SU-DHL-6 (cell line): Measurements from ENCODE around the gene GGA1.
A peak's percentile ranks its signal among the peaks of the same experiment; 100 is the strongest.

Experiments
- H2AFZ ChIP-seq: fragments of 200-600 bp; sonication (generic); 2 replicates; pipeline ENCODE4 v1.6.1; 2014; ENCODE audit warnings: low read depth, mild to moderate bottlenecking, moderate library complexity, mixed read lengths, antibody characterized with exemption, low read length; ENCODE audit not compliant: severe bottlenecking
- H3F3A ChIP-seq: fragments of 200-600 bp; shearing (Covaris generic); 2 replicates; pipeline ENCODE4 v1.6.0; 2016; ENCODE audit warnings: antibody characterized with exemption, mild to moderate bottlenecking; ENCODE audit not compliant: insufficient read depth
- H3K27ac ChIP-seq: fragments of 200-600 bp; sonication (generic); 2 replicates; pipeline ENCODE4 v1.5.1; 2016; ENCODE audit warnings: low read depth, mild to moderate bottlenecking, low read length, moderate library complexity, mixed read lengths
- H3K27me3 ChIP-seq: fragments of 200-600 bp; sonication (generic), shearing (Covaris generic); 2 replicates; pipeline ENCODE4 v1.6.0; 2014; ENCODE audit warnings: mild to moderate bottlenecking, low read length
- H3K36me3 ChIP-seq: fragments of 200-600 bp; sonication (generic); 2 replicates; pipeline ENCODE4 v1.6.1; 2014; ENCODE audit warnings: mild to moderate bottlenecking, low read length, mixed read lengths
- H3K4me2 ChIP-seq: fragments of 300-600, 200-600 bp; shearing (Covaris generic), sonication (generic); 2 replicates; pipeline ENCODE4 v1.6.0; 2014; ENCODE audit warnings: low read length, low read depth, mild to moderate bottlenecking; ENCODE audit not compliant: poor library complexity, severe bottlenecking
- H3K4me3 ChIP-seq: fragments of 200-600 bp; sonication (generic); 2 replicates; pipeline ENCODE4 v1.5.1; 2014; ENCODE audit warnings: antibody characterized with exemption, low read length, mild to moderate bottlenecking, mixed read lengths; ENCODE audit not compliant: insufficient read depth, poor library complexity, severe bottlenecking
- H3K79me2 ChIP-seq: fragments of 200-600 bp; sonication (generic); 2 replicates; pipeline ENCODE4 v1.6.1; 2014; ENCODE audit warnings: mild to moderate bottlenecking, low read length, moderate library complexity; ENCODE audit not compliant: insufficient read depth
- H3K9ac ChIP-seq: fragments of 200-600 bp; sonication (generic); 2 replicates; pipeline ENCODE4 v1.7.0; 2014; ENCODE audit warnings: mild to moderate bottlenecking, low read length
- H3K9me2 ChIP-seq: fragments of 200-600 bp; sonication (generic); replicated peaks from 2 replicates; pipeline ENCODE4 v1.6.1; 2014; ENCODE audit warnings: low read length; ENCODE audit not compliant: insufficient read depth
- H3K9me3 ChIP-seq: fragments of 200-600 bp; sonication (generic); 2 replicates; pipeline ENCODE4 v1.6.1; 2014; ENCODE audit warnings: low read length, mixed read lengths; ENCODE audit not compliant: insufficient read depth
- H4K20me1 ChIP-seq: fragments of 200-600 bp; sonication (generic); 2 replicates; pipeline ENCODE4 v1.6.1; 2014; ENCODE audit warnings: low read depth, mild to moderate bottlenecking, antibody characterized with exemption, low read length, moderate library complexity, mixed read lengths
- EZH2phosphoT487 ChIP-seq: fragments of 200-600 bp; sonication (generic), shearing (Covaris generic); conservative IDR thresholded peaks from 2 replicates; pipeline ENCODE4 v1.6.1; 2018; ENCODE audit warnings: mild to moderate bottlenecking, antibody characterized with exemption, low read length, moderate library complexity, mixed read lengths
- TF ChIP-seq, protein P1 (sequence below): fragments of 200-600 bp; sonication (generic); IDR thresholded peaks from one replicate; pipeline ENCODE4 v1.5.1; 2017; ENCODE audit warnings: antibody characterized with exemption, mild to moderate bottlenecking, low read length, moderate library complexity; ENCODE audit not compliant: insufficient read depth, poor library complexity, severe bottlenecking

The GGA1 gene

GRCh38 chr22:37638391-37639069 lies 29.9 kb downstream of the GGA1 start:
- no peaks in the 10 kb centered on the region for H3K36me3 ChIP-seq

DNA sequence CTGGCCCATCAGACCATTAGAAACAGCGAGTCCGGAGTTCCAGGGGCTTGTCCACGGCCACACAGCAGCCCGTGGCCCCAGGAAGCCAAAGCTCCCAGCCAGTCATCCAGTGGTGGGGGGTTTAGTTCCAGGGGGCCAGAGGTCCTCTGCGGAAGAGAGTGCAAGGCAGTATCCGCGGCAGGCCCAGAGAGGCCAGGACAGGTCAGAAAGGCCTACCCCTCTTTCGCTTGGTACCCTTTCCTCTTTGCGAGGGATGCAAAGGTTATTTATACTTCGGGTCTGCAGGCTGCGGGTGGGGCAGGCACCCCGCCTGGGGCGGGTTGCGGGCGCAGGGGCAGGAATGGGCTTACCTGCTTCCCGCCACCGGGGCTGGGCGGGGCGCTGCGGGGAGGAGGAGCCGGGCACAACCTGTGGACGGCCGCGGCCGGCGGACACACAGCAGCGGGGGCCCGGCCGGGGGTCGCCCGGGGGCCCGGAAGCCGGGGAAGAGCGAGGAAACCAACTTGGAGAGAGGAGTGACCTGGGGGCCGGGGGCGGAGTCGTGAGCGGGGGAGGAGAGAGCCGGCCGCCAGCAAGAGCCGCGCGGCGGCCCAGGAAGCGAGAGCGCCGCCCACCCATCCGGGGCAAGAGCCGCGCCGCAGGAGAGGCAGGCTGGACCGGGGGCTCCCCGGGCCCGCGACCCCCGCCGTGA lies 30.6 kb downstream of the GGA1 start, which contains the start of gene SH3BP1:
SH3BP1 (plus strand) TSS at position 600 of the 691 bp plus-strand sequence. CDS start 119 bp downstream, outside the sequence.
- H3K9me2 ChIP-seq: no peaks in the 10 kb centered on the region
- H3K4me3 ChIP-seq: peak within 1 kb of the TSS; percentile 86
- peak within 1 kb of the TSS; percentile 81 for H3K27ac ChIP-seq
- peak within 1 kb of the TSS; percentile 86 for H3K4me2 ChIP-seq
- H3K36me3 ChIP-seq: no peaks in the 10 kb centered on the region
- TF ChIP-seq, protein P1, sequence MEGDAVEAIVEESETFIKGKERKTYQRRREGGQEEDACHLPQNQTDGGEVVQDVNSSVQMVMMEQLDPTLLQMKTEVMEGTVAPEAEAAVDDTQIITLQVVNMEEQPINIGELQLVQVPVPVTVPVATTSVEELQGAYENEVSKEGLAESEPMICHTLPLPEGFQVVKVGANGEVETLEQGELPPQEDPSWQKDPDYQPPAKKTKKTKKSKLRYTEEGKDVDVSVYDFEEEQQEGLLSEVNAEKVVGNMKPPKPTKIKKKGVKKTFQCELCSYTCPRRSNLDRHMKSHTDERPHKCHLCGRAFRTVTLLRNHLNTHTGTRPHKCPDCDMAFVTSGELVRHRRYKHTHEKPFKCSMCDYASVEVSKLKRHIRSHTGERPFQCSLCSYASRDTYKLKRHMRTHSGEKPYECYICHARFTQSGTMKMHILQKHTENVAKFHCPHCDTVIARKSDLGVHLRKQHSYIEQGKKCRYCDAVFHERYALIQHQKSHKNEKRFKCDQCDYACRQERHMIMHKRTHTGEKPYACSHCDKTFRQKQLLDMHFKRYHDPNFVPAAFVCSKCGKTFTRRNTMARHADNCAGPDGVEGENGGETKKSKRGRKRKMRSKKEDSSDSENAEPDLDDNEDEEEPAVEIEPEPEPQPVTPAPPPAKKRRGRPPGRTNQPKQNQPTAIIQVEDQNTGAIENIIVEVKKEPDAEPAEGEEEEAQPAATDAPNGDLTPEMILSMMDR: no peak
- no peak for TF ChIP-seq EZH2phosphoT487
- no peaks in the 10 kb centered on the region for H3K27me3 ChIP-seq
- no peaks in the 10 kb centered on the region for H4K20me1 ChIP-seq
- H3K9ac ChIP-seq: peak within 1 kb of the TSS; percentile 94
- peak within 1 kb of the TSS; percentile 50 for H2AFZ ChIP-seq
- H3K79me2 ChIP-seq: peaks cover 12% of the 10 kb centered on the region
- H3K9me3 ChIP-seq: no peaks in the 10 kb centered on the region
- peaks cover 25% of the 10 kb centered on the region for H3F3A ChIP-seq

More at GRCh38 chr22:37638391-37639069, 29.9 kb downstream of the GGA1 start:
- Histone ChIP-seq H3K4me2 (peak overlapping the region; percentile 86), H3K9me3 (no peaks in the 10 kb centered on the region), H2AFZ (no peak overlapping the region), H3K4me3 (no peak overlapping the region), H3K9me2 (no peaks in the 10 kb centered on the region), H3F3A (peaks cover 31% of the 10 kb centered on the region), H4K20me1 (no peaks in the 10 kb centered on the region), H3K27me3 (no peaks in the 10 kb centered on the region), H3K9ac (peak overlapping the region; percentile 94), H3K79me2 (peaks cover 12% of the 10 kb centered on the region), H3K27ac (peak overlapping the region; percentile 81)
- TF ChIP-seq, protein P1: no peak
- TF ChIP-seq EZH2phosphoT487: no peak

DNA sequence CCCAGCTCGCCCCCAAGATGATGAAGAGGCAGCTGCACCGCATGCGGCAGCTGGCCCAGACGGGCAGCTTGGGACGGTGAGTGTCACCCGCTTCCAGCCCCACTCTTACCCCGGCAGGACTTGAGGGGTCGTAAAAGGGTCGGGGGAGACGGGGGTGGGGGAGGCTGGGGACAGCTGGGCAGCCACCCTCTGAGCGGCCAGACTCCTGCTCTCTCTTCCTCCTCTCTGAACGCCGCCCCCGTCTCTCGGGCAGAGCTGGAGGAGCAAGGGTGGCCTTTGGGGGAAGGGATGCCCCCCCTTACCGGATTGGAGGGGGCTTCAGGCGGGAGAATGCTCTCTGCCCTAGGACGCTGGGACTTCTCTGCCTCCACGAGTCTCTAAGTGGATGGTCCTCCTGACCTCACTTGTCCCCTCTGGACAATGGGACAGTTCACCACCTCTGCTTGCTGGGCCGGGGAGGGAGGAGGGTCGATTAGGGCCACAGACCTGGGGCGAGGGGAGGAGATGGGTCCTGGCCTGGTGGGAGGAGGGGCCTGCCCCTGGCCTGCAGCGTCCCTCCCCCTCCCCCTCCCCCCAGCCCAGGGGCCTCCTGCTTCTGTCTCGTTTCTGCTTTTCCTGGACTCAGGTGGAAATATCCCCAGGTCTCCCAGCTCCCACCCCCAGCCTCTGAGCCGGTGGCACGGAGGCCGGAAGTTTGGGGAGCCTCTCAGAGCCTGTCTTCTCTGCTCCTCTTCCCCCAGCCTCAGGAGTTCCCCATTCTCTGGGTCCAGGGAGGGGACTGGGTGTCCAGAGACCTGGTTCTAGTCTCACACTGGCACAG lies 31.3 kb downstream of the GGA1 start:
- no peaks in the 10 kb centered on the region for H3K36me3 ChIP-seq
- peak overlapping the region; percentile 86 for H3K4me2 ChIP-seq
- no peaks in the 10 kb centered on the region for H3K9me3 ChIP-seq
- H2AFZ ChIP-seq: peak overlapping the region; percentile 50
- H3K27ac ChIP-seq: peak overlapping the region; percentile 81
- H3K27me3 ChIP-seq: no peaks in the 10 kb centered on the region
- no peaks in the 10 kb centered on the region for H3K9me2 ChIP-seq
- H4K20me1 ChIP-seq: no peaks in the 10 kb centered on the region
- H3K4me3 ChIP-seq: peak overlapping the region; percentile 86
- peak overlapping the region; percentile 94 for H3K9ac ChIP-seq
- TF ChIP-seq, protein P1: no peak
- no peak for TF ChIP-seq EZH2phosphoT487
- peaks cover 12% of the 10 kb centered on the region for H3K79me2 ChIP-seq
- peaks cover 19% of the 10 kb centered on the region; the same call in 1 of the 2 replicates for H3F3A ChIP-seq
